HepG2 (cell line): ENCODE results near the gene JMJD6. TPM values are rescaled to one million over a fixed set of nuclear protein-coding genes. Genes with fewer than 3 reads are reported as not detected.

Source experiments
- ATAC-seq: fragments of 200-7000 bp; cut with Tn5 transposase; 3 replicates; pipeline ENCODE4 v1.9.1; 2020; ENCODE audit warnings: mild to moderate bottlenecking, moderate library complexity
- BruUV-seq: library from RNA; stranded (reverse); fragments of 400-500 nt; replicated peaks from 2 replicates; lab custom pipeline; 2021; lab: Mats Ljungman, UMichigan
- CTCF ChIA-PET: fragments of 300-600 bp; formaldehyde crosslinking; extraction: SDS; loops from one replicate; lab custom pipeline; 2021; ENCODE audit warnings: low total read pairs, inconsistent platforms, low intra/inter-chr PET ratio; lab: Yijun Ruan, JAX
- POLR2A ChIA-PET: fragments of 350-600 bp; sonication (Branson Sonifier 250); formaldehyde crosslinking; loops from one replicate; lab custom pipeline; 2020; ENCODE audit warnings: antibody characterized with exemption, inconsistent platforms; lab: Yijun Ruan, JAX
- DNase-seq: peaks from one replicate; pipeline ENCODE4 v3.0.0-alpha.2; 2015; ENCODE audit warnings: low spot score
- FAIRE-seq: peaks from 3 replicates; lab custom pipeline; 2011; peaks lifted over from hg19 to GRCh38; lab: Jason Lieb, UNC
- H2AFZ ChIP-seq: one replicate; pipeline ENCODE4 v1.6.1; 2011; ENCODE audit warnings: low read length, inconsistent platforms
- H3K27ac ChIP-seq: fragments of 300-600 bp; 3 replicates; pipeline ENCODE4 v1.8.0; 2011; ENCODE audit warnings: mixed run types, mild to moderate bottlenecking, mixed read lengths, low read length, inconsistent platforms; ENCODE audit not compliant: insufficient read depth; ENCODE audit errors: extremely low read length
- H3K27me3 ChIP-seq, 2 experiments: fragments of 200-600 bp in 1 of 2; 2 replicates in 1 of 2; 3 replicates in 1 of 2; pipeline versions ENCODE4 v1.6.0 to v1.8.0; 2011; ENCODE audit warnings: low read length in 2 of 2, mild to moderate bottlenecking in 2 of 2, moderate library complexity in 2 of 2, inconsistent platforms in 1 of 2; ENCODE audit not compliant: insufficient read depth in 2 of 2, control insufficient read depth in 1 of 2
- H3K36me3 ChIP-seq, 2 experiments: fragments of 200-600 bp in 1 of 2; replicated peaks in 1 of 2; 2 replicates in 1 of 2; 3 replicates in 1 of 2; pipeline versions ENCODE4 v1.5.1 to v1.8.0; 2011; ENCODE audit warnings: low read length in 2 of 2, inconsistent platforms in 1 of 2; ENCODE audit not compliant: insufficient read depth in 2 of 2, control insufficient read depth in 1 of 2
- H3K4me1 ChIP-seq: 2 replicates; pipeline ENCODE4 v1.5.1; 2012; ENCODE audit warnings: low read length, inconsistent platforms; ENCODE audit not compliant: insufficient read depth
- H3K4me2 ChIP-seq: 2 replicates; pipeline ENCODE4 v1.6.0; 2011; ENCODE audit warnings: low read depth, low read length, inconsistent platforms
- H3K4me3 ChIP-seq, 3 experiments: fragments of 200-600 bp in 1 of 3; sonication (generic), shearing (Covaris generic) in 1 of 3; replicated peaks in 1 of 3; 2 replicates each; pipeline ENCODE4 v1.5.1; 2011 to 2016; ENCODE audit warnings: low read length in 3 of 3, inconsistent platforms in 2 of 3, low read depth in 2 of 3, mild to moderate bottlenecking in 2 of 3, control low read depth in 1 of 3, mixed read lengths in 1 of 3; ENCODE audit not compliant: insufficient read depth in 1 of 3
- H3K79me2 ChIP-seq: one replicate; pipeline ENCODE4 v1.6.1; 2011; ENCODE audit warnings: low read length, inconsistent platforms; ENCODE audit not compliant: insufficient read depth
- H3K9ac ChIP-seq: 2 replicates; pipeline ENCODE4 v1.6.0; 2011; ENCODE audit warnings: mild to moderate bottlenecking, low read depth, low read length, inconsistent platforms; ENCODE audit not compliant: insufficient read depth
- H3K9me3 ChIP-seq: 2 replicates; pipeline ENCODE4 v1.5.1; 2012; ENCODE audit warnings: mild to moderate bottlenecking, low read length
- H4K20me1 ChIP-seq: 2 replicates; pipeline ENCODE4 v1.6.0; 2011; ENCODE audit warnings: inconsistent platforms, mild to moderate bottlenecking, low read length, moderate library complexity; ENCODE audit not compliant: insufficient read depth
- ELF3 ChIP-seq: IDR thresholded peaks from 2 replicates; pipeline ENCODE4 v1.6.1; 2016; ENCODE audit warnings: missing genetic modification reagents, missing compliant biosample characterization
- FOXA1 ChIP-seq, 2 experiments: fragments of 450-650 bp in 1 of 2; sonication (generic) in 1 of 2; formaldehyde crosslinking in 1 of 2; IDR thresholded peaks; 2 replicates each; pipeline versions ENCODE4 v1.4.0 to v1.6.1; 2016 to 2020; ENCODE audit warnings: missing genetic modification reagents in 1 of 2
- FOXA3 ChIP-seq: IDR thresholded peaks from 2 replicates; pipeline ENCODE4 v1.6.1; 2016; ENCODE audit warnings: missing genetic modification reagents, missing compliant biosample characterization
- PBX2 ChIP-seq: IDR thresholded peaks from 2 replicates; pipeline ENCODE4 v1.6.1; 2016; ENCODE audit warnings: control low read depth
- PHF5A ChIP-seq: IDR thresholded peaks from one replicate; pipeline ENCODE4 v1.6.1; 2018; ENCODE audit warnings: low read depth, missing genetic modification reagents; ENCODE audit not compliant: unreplicated experiment
- SALL1 ChIP-seq: sonication (generic); formaldehyde crosslinking; IDR thresholded peaks from 2 replicates; pipeline ENCODE4 v1.8.0; 2022; ENCODE audit warnings: mild to moderate bottlenecking, missing genetic modification reagents
- SAP130 ChIP-seq: IDR thresholded peaks from 2 replicates; pipeline ENCODE4 v1.6.1; 2016; ENCODE audit warnings: low read depth
- SPEN ChIP-seq: sonication (generic); formaldehyde crosslinking; IDR thresholded peaks from 2 replicates; pipeline ENCODE4 v1.5.1; 2020; ENCODE audit warnings: low read depth, mild to moderate bottlenecking, missing genetic modification reagents
- ZFP37 ChIP-seq: sonication (generic); formaldehyde crosslinking; IDR thresholded peaks from 2 replicates; pipeline ENCODE4 v1.4.0; 2020; ENCODE audit warnings: missing genetic modification reagents, borderline replicate concordance
- ZFX ChIP-seq: sonication (generic); formaldehyde crosslinking; IDR thresholded peaks from 2 replicates; pipeline ENCODE4 v1.4.0; 2020; ENCODE audit warnings: mild to moderate bottlenecking, low read depth, missing genetic modification reagents, moderate library complexity
- ZNF292 ChIP-seq: sonication (generic); formaldehyde crosslinking; IDR thresholded peaks from 2 replicates; pipeline ENCODE4 v1.8.1; 2022; ENCODE audit warnings: mild to moderate bottlenecking, low read depth, missing genetic modification reagents, borderline replicate concordance
- ZNF318 ChIP-seq: sonication (generic); formaldehyde crosslinking; IDR thresholded peaks from 2 replicates; pipeline ENCODE4 v1.4.0; 2020; ENCODE audit warnings: mild to moderate bottlenecking, missing genetic modification reagents
- ZNF430 ChIP-seq: sonication (generic); formaldehyde crosslinking; IDR thresholded peaks from 2 replicates; pipeline ENCODE4 v1.9.0; 2021; ENCODE audit warnings: mild to moderate bottlenecking, missing genetic modification reagents
- ZNF441 ChIP-seq: sonication (generic); formaldehyde crosslinking; IDR thresholded peaks from 2 replicates; pipeline ENCODE4 v1.7.0; 2021; ENCODE audit warnings: missing genetic modification reagents, borderline replicate concordance
- ZNF704 ChIP-seq: sonication (generic); formaldehyde crosslinking; IDR thresholded peaks from 2 replicates; pipeline ENCODE4 v1.8.1; 2023; ENCODE audit warnings: mild to moderate bottlenecking, inconsistent platforms, moderate library complexity, missing genetic modification reagents, borderline replicate concordance
- WGBS: methylation state at CpG from one replicate; pipeline ENCODE4 v1.1.6; 2017; ENCODE audit warnings: low lambda C conversion rate; 5-methylcytosine and 5-hydroxymethylcytosine counted together
- in situ Hi-C: cut with HindIII; loops from 2 replicates; pipeline ENCODE4 v1.10.0; 2017; ENCODE audit warnings: low pct_unique_long_range_greater_than_20kb; ENCODE audit not compliant: extremely low pct_ligation_motif_present
- intact Hi-C: fragments of 100-400 bp; cut with micrococcal nuclease; formaldehyde crosslinking; loops from one replicate; pipeline ENCODE4 v1.10.0; 2022; ENCODE audit not compliant: unreplicated experiment
- polyA plus RNA-seq, 8 experiments: library from polyadenylated mRNA; depleted of rRNA in 3 of 8; stranded (reverse) in 7 of 8; unstranded in 1 of 8; fragments of >200 nt; fragmentation: Illumina TruSeq in 4 of 8; extraction: Trizol in 4 of 8; gene quantifications; 2 replicates each; pipeline versions ENCODE4 v1.2.1 to v1.2.3, GENCODE V29; 2011 to 2016; ENCODE audit warnings: low read depth in 4 of 8, missing spikeins in 1 of 8, mixed read lengths in 1 of 8; ENCODE audit not compliant: insufficient read depth in 1 of 8
- total RNA-seq, 5 experiments: library from RNA; depleted of rRNA; stranded (reverse); fragments of >200 nt; fragmentation: Illumina TruSeq; extraction: Trizol; gene quantifications; 2 replicates each; pipeline ENCODE4 v1.2.3, GENCODE V29; 2016; ENCODE audit warnings: low read depth in 1 of 5

The JMJD6 gene
- total and polyA plus RNA-seq, 2 of the 13 experiments (the other 11 are each of a cell fraction or from before 2014, with no cell fraction given): 33.6 to 41.0 TPM

- Histone ChIP-seq H3K36me3 (no peaks in the 10 kb centered on the region), H3K4me3 (no peak overlapping the region), H3K27ac (peak overlapping the region; percentile 83), H3K79me2 (no peaks in the 10 kb centered on the region), H2AFZ (no peak overlapping the region), H3K9me3 (no peaks in the 10 kb centered on the region), H3K27me3 (no peaks in the 10 kb centered on the region; a peak in 1 of 5 replicates), H3K9ac (no peak overlapping the region), H3K4me2 (peak overlapping the region; percentile 26; the same call in 1 of the 2 replicates), H4K20me1 (no peaks in the 10 kb centered on the region), H3K4me1 (peaks cover 48% of the 10 kb centered on the region)
- BruUV-seq: no TSS peak
- no peak for ATAC-seq
- 43% methylated on average over 5 of the region's 5 CpGs for WGBS
- no peak for FAIRE-seq
- intact Hi-C loops (loop anchor here (2.0 to 5.0 kb wide), 2 partner anchors 41 to 151 kb away; no protein-coding TSS in a partner anchor), in situ Hi-C loops (no loop called here)
- DNase-seq: no peak
- POLR2A ChIA-PET: no interaction called here
- CTCF ChIA-PET: no interaction called here
- TF ChIP-seq SPEN (CRISPR knock-in tag) (peak; percentile 21), ZNF318 (CRISPR knock-in tag) (peak; percentile 35; the same call in 1 of the 2 replicates), SALL1 (CRISPR knock-in tag) (peak; percentile 64), SAP130 (CRISPR knock-in tag) (peak; percentile 32; the same call in 1 of the 2 replicates), ZFX (peak; percentile 44), PBX2 (CRISPR knock-in tag) (peak; percentile 77), ZNF292 (CRISPR knock-in tag) (0 out of 2 replicates have a peak, but pooled peaks have one; percentile 26), ZNF430 (CRISPR knock-in tag) (no peak), PHF5A (CRISPR knock-in tag) (peak; percentile 24), FOXA3 (CRISPR knock-in tag) (0 out of 2 replicates have a peak, but pooled peaks have one; percentile 14), FOXA1 (IDR thresholded peaks at IDR 0.05) (no peak), FOXA1 (CRISPR knock-in tag; IDR thresholded peaks at IDR 0.05) (peak; percentile 33; the same call in 1 of the 2 replicates), ZFP37 (0 out of 2 replicates have a peak, but pooled peaks have one; percentile 14), ZNF441 (no peak), ZNF704 (no peak), ELF3 (peak; percentile 61)
These were observed 52.7 kb downstream of the JMJD6 start for GRCh38 chr17:76673729-76674128.
